HG02943 (cell line): ENCODE results near the gene ITIH2.
"Not testable (repeated sequence)": the region's sequence is repeated elsewhere in the genome, so short reads cannot be mapped to it uniquely, and the experiment has no call there.

Source experiments
- ATAC-seq: cut with Tn5 transposase; IDR thresholded peaks from one replicate; pipeline ENCODE4 v1.9.1; 2021; ENCODE audit warnings: mild to moderate bottlenecking, low read depth, moderate library complexity; ENCODE audit not compliant: unreplicated experiment

The ITIH2 gene

GRCh38 chr10:7738536-7739407 is 35.7 kb downstream of the ITIH2 start:
- no peak for ATAC-seq

DNA sequence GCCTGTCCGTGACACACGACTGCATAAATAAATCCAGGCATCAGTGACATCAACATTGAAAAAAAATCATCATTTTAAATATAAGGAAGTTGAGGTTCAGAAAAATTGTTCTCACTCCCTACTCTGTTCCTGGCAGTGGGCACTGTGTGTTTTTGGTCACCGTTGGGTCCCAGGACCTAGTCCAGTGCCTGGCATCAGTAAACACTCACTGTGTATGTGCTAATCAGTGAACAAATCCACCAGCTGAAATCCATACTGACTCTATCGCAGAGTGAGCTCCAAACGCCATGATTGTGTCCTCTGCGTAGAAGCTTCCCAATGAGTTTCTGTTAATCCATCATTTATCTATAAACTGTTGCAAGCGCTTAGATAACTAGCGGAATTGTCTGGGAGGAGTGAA is 41.2 kb downstream of the ITIH2 start:
- no peak for ATAC-seq

- ATAC-seq = not testable (repeated sequence)
These were observed 45.5 kb downstream of the ITIH2 start for GRCh38 chr10:7748637-7749036.

DNA sequence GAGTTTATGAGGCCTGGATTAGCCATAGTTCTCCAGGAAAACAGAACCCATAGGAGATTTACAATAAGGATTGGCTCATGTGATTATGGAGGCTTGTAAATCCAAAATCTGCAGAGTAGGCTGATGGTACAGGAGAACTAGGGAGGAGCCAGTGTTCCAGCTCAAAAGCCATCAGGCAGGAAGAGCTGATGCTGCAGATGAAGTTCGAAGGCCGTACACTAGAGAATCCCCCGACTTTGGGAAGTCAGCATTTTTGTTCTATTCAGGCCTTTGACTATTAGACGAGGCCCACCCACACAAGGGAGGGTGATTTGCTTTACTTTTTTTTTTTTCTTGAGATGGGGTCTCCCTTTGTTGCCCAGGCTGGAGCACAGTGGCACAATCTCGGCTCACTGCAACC is 47.1 kb downstream of the ITIH2 start:
- ATAC-seq = no peak

- ATAC-seq = no peak
These were observed 49.1 kb downstream of the ITIH2 start for GRCh38 chr10:7752251-7752650.

DNA sequence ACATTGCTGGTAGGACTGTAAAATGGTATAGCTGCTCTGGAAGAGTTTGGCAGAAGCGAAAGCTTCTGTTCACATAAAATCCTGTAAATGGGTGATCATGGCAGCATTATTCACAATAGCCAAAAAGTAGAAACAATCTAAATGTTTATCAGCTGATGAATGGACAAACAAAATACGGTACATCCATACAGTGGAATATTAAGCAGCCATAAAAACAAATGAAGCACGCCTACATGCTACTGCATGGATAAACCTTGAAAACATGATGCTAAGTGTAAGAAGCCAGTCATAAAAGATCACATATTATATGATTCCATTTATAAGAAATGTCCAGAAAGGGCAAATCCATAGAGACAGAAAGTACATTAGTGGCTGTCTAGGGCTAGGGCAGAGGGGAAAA is 52.0 kb downstream of the ITIH2 start:
- no peak for ATAC-seq

- no peak for ATAC-seq
These were observed 53.4 kb downstream of the ITIH2 start for GRCh38 chr10:7756360-7756992.

DNA sequence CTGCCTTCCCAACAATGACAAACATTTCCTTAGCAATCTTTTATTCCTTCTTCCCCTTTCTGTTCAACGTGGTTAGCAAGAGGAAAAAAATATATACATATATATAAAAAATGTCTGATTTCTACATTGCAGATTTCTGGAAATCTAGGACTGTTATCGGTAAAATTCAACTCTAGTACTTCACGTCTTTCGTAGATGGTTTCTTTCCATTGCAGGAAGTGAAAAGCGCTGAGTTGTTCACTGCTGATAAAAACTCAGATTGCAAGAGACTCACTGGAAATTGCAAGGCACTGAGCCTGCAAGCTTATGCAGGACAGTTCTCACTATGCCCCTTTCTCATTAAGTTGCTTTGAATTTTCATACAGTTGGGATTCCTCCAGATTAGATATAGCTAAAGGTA is 60.8 kb downstream of the ITIH2 start:
- ATAC-seq = no peak

GRCh38 chr10:7766241-7766640 is 63.1 kb downstream of the ITIH2 start:
- ATAC-seq = no peak

- ATAC-seq = no peak
These were observed 64.1 kb downstream of the ITIH2 start for GRCh38 chr10:7767209-7767608.

DNA sequence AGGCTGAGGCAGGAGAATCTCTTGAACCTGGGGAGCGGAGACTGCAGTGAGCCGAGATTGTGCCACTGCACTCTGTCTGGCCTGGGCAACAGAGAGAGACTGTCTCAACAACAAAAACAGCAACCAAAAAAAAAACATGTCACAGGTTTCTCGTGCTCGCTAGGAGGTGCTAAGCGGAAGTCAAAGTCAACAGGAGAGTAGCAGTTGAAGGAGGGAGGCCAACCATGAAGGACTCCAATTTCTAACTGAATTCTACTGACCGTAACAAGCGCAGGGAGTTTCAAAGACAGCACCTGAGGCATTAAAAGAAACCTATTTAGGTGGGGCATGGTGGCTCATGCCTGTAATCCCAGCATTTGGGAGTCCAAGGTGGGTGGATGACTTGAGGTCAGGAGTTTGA is 65.3 kb downstream of the ITIH2 start:
- no peak for ATAC-seq

GRCh38 chr10:7773845-7774801 is 71.0 kb downstream of the ITIH2 start:
- no peak for ATAC-seq

- no peak for ATAC-seq
These were observed 73.7 kb downstream of the ITIH2 start for GRCh38 chr10:7776777-7777176.

DNA sequence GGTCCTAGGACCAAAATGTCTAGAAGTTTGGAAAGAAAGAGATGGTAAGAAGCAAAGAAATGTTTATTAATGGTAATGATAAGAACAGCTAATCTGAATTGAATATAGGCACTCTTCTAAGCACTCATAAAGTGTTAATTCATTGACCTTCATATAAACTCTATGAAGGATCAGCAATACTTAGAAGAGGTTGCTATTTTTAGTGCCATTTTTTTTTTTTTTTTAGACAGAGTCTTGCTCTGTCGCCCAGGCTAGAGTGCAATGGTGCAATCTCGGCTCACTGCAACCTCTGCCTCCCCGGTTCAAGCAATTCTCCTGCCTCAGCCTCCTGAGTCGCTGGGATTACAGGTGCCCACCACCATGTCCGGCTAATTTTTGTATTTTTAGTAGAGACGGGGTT is 79.1 kb downstream of the ITIH2 start:
- ATAC-seq = not testable (repeated sequence)

GRCh38 chr10:7786430-7786829 is 83.3 kb downstream of the ITIH2 start:
- no peak for ATAC-seq

DNA sequence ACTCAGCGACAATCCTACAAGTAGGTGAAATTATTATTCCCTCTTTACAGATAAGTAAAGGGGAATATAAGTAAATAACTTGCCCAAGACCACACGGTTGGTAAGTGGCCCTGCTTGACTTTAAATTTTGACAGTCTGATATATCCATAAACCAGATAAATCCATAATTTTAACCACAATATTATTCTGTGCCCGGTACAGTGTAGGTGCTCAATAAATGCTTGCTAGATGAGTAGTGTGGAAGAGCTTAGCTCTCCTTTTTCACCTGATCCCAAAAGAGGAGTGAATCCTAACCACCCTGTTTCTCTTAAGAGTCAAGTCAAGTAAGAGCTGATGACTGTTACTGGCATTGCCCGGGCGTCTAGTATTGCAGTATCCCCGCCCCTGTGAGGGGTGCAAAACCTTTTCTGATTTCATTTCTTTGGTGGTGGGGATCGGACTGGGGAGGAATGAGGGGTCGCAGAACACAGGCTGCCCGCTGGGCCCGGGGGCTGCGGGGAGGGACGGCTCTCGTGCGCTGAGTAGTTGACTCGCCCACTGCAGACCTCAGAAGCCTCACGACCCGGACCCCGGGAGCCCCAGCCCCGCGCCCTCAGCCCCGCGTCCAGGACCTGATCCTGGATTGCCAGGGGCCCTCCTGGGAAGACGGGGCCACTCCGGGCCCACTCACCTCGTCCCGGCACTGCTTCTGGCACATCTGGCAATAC is 84.2 kb downstream of the ITIH2 start:
- peak; percentile 15 for ATAC-seq

GRCh38 chr10:7787857-7788638 is 84.9 kb downstream of the ITIH2 start, which contains the start of the genes ATP5F1C and KIN:
ATP5F1C (plus strand) TSS chr10:7788177; CDS start chr10:7788208, 31 bp downstream.
KIN (minus strand) TSS chr10:7787993; CDS start chr10:7787933, 60 bp downstream.
- peak; percentile 95 for ATAC-seq

GRCh38 chr10:7788639-7789286 is 85.6 kb downstream of the ITIH2 start:
- peak; percentile 31 for ATAC-seq

- ATAC-seq = no peak
These were observed 86.3 kb downstream of the ITIH2 start for GRCh38 chr10:7789390-7789789.
